A549 treated with AZD2906 at 1 μM for 4 hours (cell line): ENCODE measurements around the gene CSNK1G1. TPM values are rescaled to one million over a fixed set of nuclear protein-coding genes. Genes with fewer than 3 reads are reported as not detected.

Source experiments
- total RNA-seq: library from RNA; stranded (reverse); fragments of 200-300 nt; extraction: Qiagen RNA extraction; gene quantifications from 5 replicates; pipeline ENCODE4 v1.2.3, GENCODE V29; 2022

The CSNK1G1 gene
- total RNA-seq, result 14.8 to 16.4 TPM (median 15.3 TPM) in 5 replicates

DNA sequence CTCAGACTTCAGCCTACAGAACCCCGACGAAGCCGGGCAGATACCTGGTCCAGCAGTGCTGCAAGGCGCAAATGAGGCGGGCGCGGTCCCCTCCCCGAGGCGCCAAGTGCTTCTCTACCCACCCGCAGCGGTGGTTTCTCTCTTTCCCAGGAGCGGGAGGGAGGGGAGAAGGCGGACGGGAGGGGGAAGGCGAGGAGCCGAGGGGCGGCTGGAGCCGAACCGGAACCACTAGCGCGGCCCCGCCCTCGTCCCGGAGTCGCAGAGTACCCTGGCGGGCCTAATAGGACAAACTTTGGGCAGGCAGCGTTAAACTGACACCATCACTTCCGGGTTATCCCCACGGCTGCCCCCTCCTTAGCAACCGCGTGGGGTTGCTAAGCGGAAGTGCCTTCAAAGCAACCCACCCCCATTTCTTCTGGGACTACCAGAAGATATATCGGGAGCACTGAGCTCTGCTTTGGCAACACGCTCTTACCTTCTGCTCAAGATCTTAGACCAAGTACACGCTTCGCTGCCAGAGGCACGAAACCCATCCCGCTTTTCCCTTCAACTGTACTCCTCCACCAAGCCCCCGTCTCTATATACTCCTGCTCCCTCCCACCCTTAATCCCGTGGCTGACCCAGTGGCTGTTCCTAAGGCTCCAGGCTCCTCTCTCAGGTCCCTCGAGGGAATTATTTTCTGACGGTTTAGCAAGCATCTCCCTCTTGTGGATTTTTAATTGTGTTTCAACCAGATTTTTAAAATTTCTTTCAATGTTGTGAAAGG is at the start of gene CSNK1G1:
TSS of gene CSNK1G1 (minus strand) at position 230 of the 766 bp plus-strand sequence. CDS start 55,674 bp downstream, outside the sequence.

GRCh38 chr15:64387562-64388168 is 31.7 kb upstream of the CSNK1G1 start, which contains the start of gene TRIP4:
TRIP4 (plus strand) TSS chr15:64387836; CDS start chr15:64387864, 28 bp downstream.

DNA sequence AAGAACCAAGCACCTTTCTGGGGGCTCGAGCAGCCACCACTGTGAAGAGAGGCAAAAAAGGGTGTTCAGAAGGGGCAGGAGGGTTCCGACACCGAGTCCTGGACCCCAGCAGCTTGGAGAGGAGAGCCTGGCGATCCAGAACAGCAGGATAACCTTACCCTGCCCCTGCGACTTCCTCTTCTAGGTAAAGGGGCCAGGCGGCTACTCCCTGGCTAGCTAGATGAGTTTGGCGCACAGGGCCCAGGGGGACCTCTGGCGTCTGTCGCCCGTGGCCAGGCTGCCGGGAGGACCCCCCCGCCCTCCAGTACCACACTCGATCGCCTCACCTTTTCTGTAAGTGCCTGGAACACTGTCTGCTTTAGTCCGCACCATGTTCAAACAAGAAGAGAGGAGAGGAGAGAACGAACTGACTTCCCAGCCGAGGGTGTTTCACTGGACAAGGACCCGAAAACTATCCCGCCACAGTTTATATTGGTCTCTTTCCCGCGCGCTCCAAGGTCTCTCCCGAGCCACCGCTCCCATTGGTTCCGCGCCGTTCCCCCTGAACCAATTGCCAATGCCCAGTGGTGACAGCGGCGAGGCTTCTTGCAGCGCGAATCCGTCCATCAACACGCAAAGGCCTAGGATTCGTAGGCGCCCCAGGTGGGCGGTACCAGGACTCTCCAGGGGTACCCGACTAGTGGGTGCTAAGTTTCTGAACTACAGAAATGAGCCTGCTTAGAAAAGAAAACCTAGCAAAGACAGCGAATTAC is 25.2 kb upstream of the CSNK1G1 start, which contains the start of gene PCLAF:
TSS of gene PCLAF (minus strand) at position 442 of the 752 bp plus-strand sequence. CDS start at position 372, 70 bp downstream.

GRCh38 chr15:64162869-64163658 is 192.9 kb downstream of the CSNK1G1 start, which contains the start of gene PPIB:
PPIB (minus strand) TSS chr15:64163022; CDS start chr15:64162986, 36 bp downstream.

GRCh38 chr15:64151727-64152506 is 204.1 kb downstream of the CSNK1G1 start, which contains the start of gene SNX22:
SNX22 (plus strand) TSS chr15:64151731; CDS start chr15:64151776, 45 bp downstream.

Other genes starting within 250 kb of the CSNK1G1 start
- gene SNX22, start 204.4 kb downstream of the CSNK1G1 start, total RNA-seq, result 0.49 to 1.2 TPM (median 0.95 TPM) in 5 replicates
- 768 to 824 TPM (median 796 TPM) in 5 replicates for gene PPIB, start 193.2 kb downstream of the CSNK1G1 start, total RNA-seq
- 147 to 269 TPM (median 156 TPM) in 5 replicates for gene PCLAF, start 25.3 kb upstream of the CSNK1G1 start, total RNA-seq
- gene TRIP4, start 31.7 kb upstream of the CSNK1G1 start, total RNA-seq, result 24.2 to 33.6 TPM (median 25.5 TPM) in 5 replicates
- gene ZNF609, start 104.4 kb upstream of the CSNK1G1 start, total RNA-seq, result 16.5 to 22.9 TPM (median 22.3 TPM) in 5 replicates